ENCODE data around the gene MFAP2. TPM values are rescaled to one million over a fixed set of nuclear protein-coding genes. Genes with fewer than 3 reads are reported as not detected.

The MFAP2 gene
- total RNA-seq, 1 donor from 2014 or later: 170 TPM

- no peak for TF ChIP-seq CTCF (IDR thresholded peaks at IDR 0.05; ENCODE audit: unreplicated experiment)
- Mint-ChIP-seq H3K27ac (no peak overlapping the region), H3K36me3 (ENCODE audit: insufficient read depth) (peaks cover 6% of the 10 kb centered on the region), H3K4me3 (ENCODE audit: low read depth) (no peak overlapping the region), H3K4me1 (ENCODE audit: low read depth) (peaks cover 8% of the 10 kb centered on the region), H3K9me3 (ENCODE audit: low read depth) (no peaks in the 10 kb centered on the region), H3K27me3 (peaks cover 7% of the 10 kb centered on the region)
- no peak for DNase-seq (ENCODE audit: low spot score, unreplicated experiment)
These were observed 3.5 kb downstream of the MFAP2 start for GRCh38 chr1:16976966-16977365.

GRCh38 chr1:16975838-16976237 is 4.6 kb downstream of the MFAP2 start:
- Mint-ChIP-seq H3K4me1 (ENCODE audit: low read depth) (peaks cover 5% of the 10 kb centered on the region), H3K27me3 (peaks cover under 1% of the 10 kb centered on the region)

GRCh38 chr1:16975211-16975610 is 5.2 kb downstream of the MFAP2 start:
- no peaks in the 10 kb centered on the region for H3K27me3 Mint-ChIP-seq
- DNase-seq (ENCODE audit: low spot score, unreplicated experiment): no peak
- no peak for TF ChIP-seq CTCF (IDR thresholded peaks at IDR 0.05; ENCODE audit: unreplicated experiment)
- peaks cover 5% of the 10 kb centered on the region for H3K4me1 Mint-ChIP-seq (ENCODE audit: low read depth)
- peaks cover 6% of the 10 kb centered on the region for H3K36me3 Mint-ChIP-seq (ENCODE audit: insufficient read depth)
- peak overlapping the region; percentile 33 for H3K27ac Mint-ChIP-seq
- no peaks in the 10 kb centered on the region for H3K9me3 Mint-ChIP-seq (ENCODE audit: low read depth)
- no peak overlapping the region for H3K4me3 Mint-ChIP-seq (ENCODE audit: low read depth)

More at GRCh38 chr1:16975838-16976237, 4.6 kb downstream of the MFAP2 start:
- H3K36me3 Mint-ChIP-seq (ENCODE audit: insufficient read depth): peaks cover 6% of the 10 kb centered on the region
- H3K4me3 Mint-ChIP-seq (ENCODE audit: low read depth): no peak overlapping the region
- TF ChIP-seq CTCF (IDR thresholded peaks at IDR 0.05; ENCODE audit: unreplicated experiment): no peak
- H3K27ac Mint-ChIP-seq: no peak overlapping the region
- H3K9me3 Mint-ChIP-seq (ENCODE audit: low read depth): no peaks in the 10 kb centered on the region
- DNase-seq (ENCODE audit: low spot score, unreplicated experiment): no peak

- peaks cover 6% of the 10 kb centered on the region for H3K36me3 Mint-ChIP-seq (ENCODE audit: insufficient read depth)
- H3K27me3 Mint-ChIP-seq: no peaks in the 10 kb centered on the region
- H3K4me1 Mint-ChIP-seq (ENCODE audit: low read depth): peaks cover 5% of the 10 kb centered on the region
- no peak for DNase-seq (ENCODE audit: low spot score, unreplicated experiment)
- TF ChIP-seq CTCF (IDR thresholded peaks at IDR 0.05; ENCODE audit: unreplicated experiment): no peak
- H3K4me3 Mint-ChIP-seq (ENCODE audit: low read depth): no peak overlapping the region
- no peaks in the 10 kb centered on the region for H3K9me3 Mint-ChIP-seq (ENCODE audit: low read depth)
- no peak overlapping the region for H3K27ac Mint-ChIP-seq
These were observed 7.2 kb downstream of the MFAP2 start for GRCh38 chr1:16973215-16973614.

- peaks cover 3% of the 10 kb centered on the region for H3K4me1 Mint-ChIP-seq (ENCODE audit: low read depth)
- DNase-seq (ENCODE audit: low spot score, unreplicated experiment): no peak
These were observed 8.1 kb downstream of the MFAP2 start for GRCh38 chr1:16972189-16972895.

More at GRCh38 chr1:16972189-16972895, 8.1 kb downstream of the MFAP2 start:
- Mint-ChIP-seq H3K36me3 (ENCODE audit: insufficient read depth) (peaks cover 3% of the 10 kb centered on the region), H3K27me3 (no peaks in the 10 kb centered on the region), H3K4me3 (ENCODE audit: low read depth) (no peak overlapping the region), H3K9me3 (ENCODE audit: low read depth) (no peaks in the 10 kb centered on the region), H3K27ac (peak overlapping the region; percentile 29)
- TF ChIP-seq CTCF (IDR thresholded peaks at IDR 0.05; ENCODE audit: unreplicated experiment): no peak

Data from progenitor cell of endocrine pancreas (in vitro differentiated cells).